ENCODE results near the gene AGAP1.

Gene AGAP1

DNA sequence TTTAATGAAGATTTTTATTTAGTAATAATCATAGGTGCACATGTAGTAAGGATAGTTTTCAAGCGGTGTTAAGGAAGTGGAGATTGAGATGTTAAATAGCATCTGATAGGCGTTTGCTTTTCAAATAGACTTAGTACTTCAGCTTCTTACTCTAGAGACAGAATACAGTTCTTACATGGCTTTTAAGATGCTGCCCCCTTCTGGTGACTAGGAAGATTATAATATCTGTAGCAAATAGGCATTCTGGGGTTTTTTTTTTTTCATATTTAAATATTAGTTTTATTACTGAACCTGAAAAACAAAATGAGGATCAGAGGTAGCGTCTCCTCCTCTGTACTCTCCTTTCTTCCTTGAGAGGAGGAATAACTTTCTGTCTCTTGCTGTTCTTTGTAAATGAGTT is 100.2 kb downstream of the AGAP1 start:
- TF ChIP-seq SIN3A (IDR thresholded peaks at IDR 0.05; ENCODE audit: borderline replicate concordance, insufficient read depth, low read length) (no peak), POLR2AphosphoS5 (IDR thresholded peaks at IDR 0.05; ENCODE audit: low read depth, low read length) (no peak), REST (IDR thresholded peaks at IDR 0.05; ENCODE audit: insufficient read depth in 1 of 2, low read depth in 2 of 2, low read length in 2 of 2) (no peak), FOXP2 (optimal IDR thresholded peaks at IDR 0.05; ENCODE audit: borderline replicate concordance, extremely low read depth, extremely low read length, insufficient read depth) (no peak)

DNA sequence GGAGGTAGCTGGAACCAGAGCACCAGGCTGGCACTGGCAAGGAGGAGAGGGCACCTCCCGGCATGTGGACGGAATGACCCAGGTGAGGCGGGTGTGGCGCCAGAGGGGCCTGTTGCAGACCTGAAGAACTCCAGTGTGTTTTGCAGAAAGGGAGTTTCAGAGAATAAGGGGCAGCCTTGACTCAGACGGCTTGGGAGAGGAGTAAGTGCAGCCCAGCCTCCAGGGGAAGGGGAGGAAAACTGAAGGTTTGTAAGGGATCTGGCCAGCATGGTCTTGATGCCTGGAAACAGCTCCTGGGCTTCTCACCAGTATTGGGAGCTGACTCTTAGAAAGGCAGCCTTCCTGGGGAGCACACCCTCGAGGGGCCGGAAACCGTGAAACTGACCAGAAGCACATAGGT is 101.1 kb downstream of the AGAP1 start:
- no peak for TF ChIP-seq TAF1 (IDR thresholded peaks at IDR 0.05; ENCODE audit: borderline replicate concordance, insufficient read depth, low read length)
- no peak for TF ChIP-seq POLR2AphosphoS5 (IDR thresholded peaks at IDR 0.05; ENCODE audit: low read depth, low read length)
- TF ChIP-seq SIN3A (IDR thresholded peaks at IDR 0.05; ENCODE audit: borderline replicate concordance, insufficient read depth, low read length): no peak
- TF ChIP-seq REST (IDR thresholded peaks at IDR 0.05; ENCODE audit: insufficient read depth in 1 of 2, low read depth in 2 of 2, low read length in 2 of 2): no peak
- no peak for TF ChIP-seq FOXP2 (optimal IDR thresholded peaks at IDR 0.05; ENCODE audit: borderline replicate concordance, extremely low read depth, extremely low read length, insufficient read depth)

- TF ChIP-seq FOXP2 (optimal IDR thresholded peaks at IDR 0.05; ENCODE audit: borderline replicate concordance, extremely low read depth, extremely low read length, insufficient read depth): peak; percentile 81
- no peak for TF ChIP-seq REST (IDR thresholded peaks at IDR 0.05; ENCODE audit: insufficient read depth in 1 of 2, low read depth in 2 of 2, low read length in 2 of 2)
These were observed 101.7 kb downstream of the AGAP1 start for GRCh38 chr2:235595422-235596010.

GRCh38 chr2:235596272-235596671 is 102.4 kb downstream of the AGAP1 start:
- no peak for TF ChIP-seq FOXP2 (optimal IDR thresholded peaks at IDR 0.05; ENCODE audit: borderline replicate concordance, extremely low read depth, extremely low read length, insufficient read depth)
- no peak for TF ChIP-seq POLR2AphosphoS5 (IDR thresholded peaks at IDR 0.05; ENCODE audit: low read depth, low read length)

DNA sequence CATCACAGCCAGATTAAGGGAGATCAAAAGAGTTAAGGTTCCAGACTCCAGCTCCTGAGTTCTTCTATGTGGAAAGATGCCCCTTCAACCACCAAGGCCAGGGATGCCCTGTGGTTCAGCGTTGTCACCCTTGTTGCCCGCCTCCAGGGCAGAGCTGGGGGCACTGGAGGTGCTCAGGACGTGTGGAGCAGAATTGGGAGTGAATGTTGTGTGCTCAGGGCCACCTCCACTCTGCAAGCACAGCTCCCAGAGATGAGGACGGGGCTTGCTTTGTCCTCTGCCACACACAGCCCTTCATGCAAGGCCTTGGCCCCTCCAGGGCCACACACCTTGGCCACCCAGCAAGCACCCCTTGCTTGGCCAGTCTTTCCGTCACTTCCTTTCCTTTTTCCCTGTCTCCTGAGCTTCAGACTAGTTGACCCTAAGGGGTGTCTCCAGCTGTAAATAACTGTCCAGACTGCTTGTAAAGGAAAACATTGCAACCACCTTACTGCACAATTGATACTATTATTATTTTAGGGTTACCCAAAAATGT is 103.3 kb downstream of the AGAP1 start:
- TF ChIP-seq TAF1 (IDR thresholded peaks at IDR 0.05; ENCODE audit: borderline replicate concordance, insufficient read depth, low read length): no peak
- TF ChIP-seq POLR2AphosphoS5 (IDR thresholded peaks at IDR 0.05; ENCODE audit: low read depth, low read length): no peak
- TF ChIP-seq FOXP2 (optimal IDR thresholded peaks at IDR 0.05; ENCODE audit: borderline replicate concordance, extremely low read depth, extremely low read length, insufficient read depth): no peak
- no peak for TF ChIP-seq SIN3A (IDR thresholded peaks at IDR 0.05; ENCODE audit: borderline replicate concordance, insufficient read depth, low read length)
- no peak for TF ChIP-seq REST (IDR thresholded peaks at IDR 0.05; ENCODE audit: insufficient read depth in 1 of 2, low read depth in 2 of 2, low read length in 2 of 2)
